HEK293T (cell line): Measurements from ENCODE around the gene PCDHA12.

Experiments
- CTBP1 ChIP-seq: fragments of 450-650 bp; IDR thresholded peaks from 2 replicates; pipeline ENCODE4 v1.6.1; 2016; ENCODE audit warnings: borderline replicate concordance
- FOXK2 ChIP-seq: fragments of 450-650 bp; IDR thresholded peaks from 2 replicates; pipeline ENCODE4 v1.6.1; 2016; ENCODE audit warnings: mild to moderate bottlenecking
- HDGF ChIP-seq: fragments of 450-650 bp; IDR thresholded peaks from 2 replicates; pipeline ENCODE4 v1.6.1; 2017; ENCODE audit warnings: antibody characterized with exemption, borderline replicate concordance
- SP1 ChIP-seq: fragments of 450-650 bp; IDR thresholded peaks from 2 replicates; pipeline ENCODE4 v1.6.1; 2017
- SUZ12 ChIP-seq: fragments of 450-650 bp; IDR thresholded peaks from 2 replicates; pipeline ENCODE4 v1.6.1; 2016; ENCODE audit warnings: mild to moderate bottlenecking
- TARDBP ChIP-seq: fragments of 450-650 bp; IDR thresholded peaks from 2 replicates; pipeline ENCODE4 v1.6.1; 2016

DNA sequence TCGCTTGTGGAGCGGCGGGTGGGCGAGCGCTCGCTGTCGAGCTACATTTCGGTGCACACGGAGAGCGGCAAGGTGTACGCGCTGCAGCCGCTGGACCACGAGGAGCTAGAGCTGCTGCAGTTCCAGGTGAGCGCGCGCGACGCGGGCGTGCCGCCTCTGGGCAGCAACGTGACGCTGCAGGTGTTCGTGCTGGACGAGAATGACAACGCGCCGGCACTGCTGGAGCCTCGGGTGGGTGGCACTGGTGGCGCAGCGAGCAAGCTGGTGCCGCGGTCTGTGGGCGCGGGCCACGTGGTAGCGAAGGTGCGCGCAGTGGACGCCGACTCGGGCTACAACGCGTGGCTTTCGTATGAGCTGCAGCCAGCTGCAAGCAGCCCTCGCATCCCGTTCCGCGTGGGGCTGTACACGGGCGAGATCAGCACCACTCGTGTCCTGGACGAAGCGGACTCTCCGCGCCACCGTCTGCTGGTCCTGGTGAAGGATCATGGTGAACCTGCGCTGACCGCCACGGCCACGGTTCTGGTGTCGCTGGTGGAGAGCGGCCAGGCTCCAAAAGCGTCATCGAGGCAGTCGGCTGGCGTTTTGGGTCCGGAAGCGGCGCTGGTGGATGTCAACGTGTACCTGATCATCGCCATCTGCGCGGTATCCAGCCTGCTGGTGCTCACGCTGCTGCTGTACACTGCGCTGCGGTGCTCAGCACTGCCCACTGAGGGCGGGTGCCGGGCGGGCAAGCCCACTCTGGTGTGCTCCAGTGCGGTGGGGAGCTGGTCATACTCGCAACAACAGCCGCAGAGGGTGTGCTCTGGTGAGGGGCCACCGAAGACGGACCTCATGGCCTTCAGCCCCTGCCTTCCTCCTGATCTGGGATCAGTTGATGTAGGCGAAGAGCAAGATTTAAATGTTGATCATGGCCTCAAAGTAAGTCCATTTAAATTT, 32.0 kb upstream of the PCDHA12 start:
- TF ChIP-seq FOXK2 (no peak), SUZ12 (no peak), SP1 (no peak), TARDBP (no peak), HDGF (no peak), CTBP1 (no peak)
